OCI-M2 (cell line): ENCODE results near the gene TMEM140.
"Not testable (repeated sequence)": the region's sequence is repeated elsewhere in the genome, so short reads cannot be mapped to it uniquely, and the experiment has no call there.

Experiments used
- DNase-seq: peaks from one replicate; lab custom pipeline; 2025; ENCODE audit not compliant: unreplicated experiment; lab: John Stamatoyannopoulos, UW

Gene TMEM140

DNA sequence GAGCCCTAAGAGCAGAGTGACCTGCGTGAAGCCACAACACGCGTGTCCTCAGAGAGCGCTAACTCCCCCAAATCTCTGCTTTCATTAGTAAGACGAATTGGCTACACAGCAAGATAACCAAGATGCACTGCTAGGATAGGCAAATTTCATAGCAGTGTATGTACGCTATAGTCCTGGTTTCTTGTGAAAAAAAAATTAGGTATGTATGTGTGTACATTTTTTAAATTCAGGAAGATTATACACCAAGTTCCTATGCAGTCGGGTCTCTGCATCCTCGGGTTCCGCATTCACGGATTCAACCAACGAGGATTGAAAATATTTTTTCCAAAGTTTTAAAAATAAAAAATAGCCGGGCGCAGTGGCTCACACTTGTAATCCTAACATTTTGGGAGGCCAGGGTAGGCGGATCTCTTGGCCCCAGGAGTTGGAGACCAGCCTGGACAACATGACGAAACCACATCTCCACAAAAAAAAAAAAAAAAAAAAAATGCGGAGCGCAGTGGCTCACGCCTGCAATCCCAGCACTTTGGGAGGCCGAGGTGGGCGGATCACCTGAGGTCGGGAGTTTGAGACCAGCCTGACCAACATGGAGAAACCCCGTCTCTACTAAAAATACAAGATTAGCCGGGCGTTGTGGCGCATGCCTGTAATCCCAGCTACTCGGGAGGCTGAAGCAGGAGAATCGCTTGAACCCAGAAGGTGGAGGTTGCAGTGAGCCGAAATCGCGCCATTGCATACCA is 64.2 kb downstream of the TMEM140 start:
- not testable (repeated sequence) for DNase-seq

DNA sequence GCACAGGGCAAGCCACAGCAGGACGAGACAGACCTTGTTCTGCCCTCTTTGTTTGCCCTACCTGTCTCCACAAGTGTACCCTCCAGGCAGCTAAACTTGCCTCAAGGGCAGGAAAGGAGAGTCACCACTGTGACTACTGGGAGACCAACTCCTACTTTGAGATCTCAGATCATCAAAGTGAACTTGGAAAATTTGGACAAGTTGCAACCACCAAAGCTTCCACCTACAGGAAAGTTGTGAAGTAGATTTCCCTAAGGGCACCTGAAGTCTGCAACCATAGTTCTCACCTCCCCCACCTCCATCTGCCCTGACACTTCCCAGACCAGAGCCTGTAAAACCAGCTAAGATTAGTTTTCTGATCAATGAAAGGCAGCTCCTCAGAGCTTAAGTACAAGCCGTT is 66.0 kb downstream of the TMEM140 start:
- DNase-seq, result no peak

DNA sequence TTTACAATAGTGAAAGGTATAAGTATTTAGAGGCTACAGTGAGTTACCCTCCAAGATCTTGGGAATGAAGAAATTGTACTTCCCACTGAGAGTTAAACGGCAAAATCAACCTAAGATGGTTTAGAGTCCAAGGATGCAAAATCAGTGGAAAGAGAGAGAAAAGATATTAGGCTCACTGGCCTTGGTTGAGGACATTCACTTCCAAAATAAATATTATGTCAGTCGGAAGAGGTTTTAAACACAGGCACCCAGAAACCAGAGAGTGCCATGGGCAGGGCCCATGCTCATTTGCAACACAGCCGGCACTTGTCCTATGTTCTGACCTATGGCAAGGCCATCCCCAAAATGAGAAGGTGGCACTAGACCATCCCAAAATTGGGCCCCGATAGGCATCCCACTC is 67.3 kb downstream of the TMEM140 start:
- DNase-seq, result no peak

DNA sequence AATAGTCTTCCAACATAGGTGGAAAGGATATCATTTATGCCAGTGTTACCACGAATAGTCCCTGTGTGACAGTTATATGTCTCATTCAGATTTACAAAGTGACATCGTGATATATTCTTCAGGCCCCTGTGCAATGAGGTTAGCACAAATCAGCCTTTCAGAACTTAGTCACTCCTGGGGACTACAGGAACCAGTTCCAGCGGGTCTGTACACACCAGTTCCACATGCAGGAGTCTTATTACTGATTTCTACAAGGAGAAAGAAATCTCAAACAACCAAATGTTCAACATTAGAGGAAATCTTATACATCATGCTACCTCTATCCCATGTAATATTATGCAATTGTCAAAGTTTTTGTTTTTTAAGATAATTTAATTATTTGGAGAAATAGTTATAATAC is 67.8 kb downstream of the TMEM140 start:
- no peak for DNase-seq
